8988T (cell line): ENCODE results near the gene PIKFYVE.
"Not testable (repeated sequence)": the region's sequence is repeated elsewhere in the genome, so short reads cannot be mapped to it uniquely, and the experiment has no call there.

ENCODE experiments used
- DNase-seq: peaks from one replicate; pipeline ENCODE4 v3.0.0; 2011

The PIKFYVE gene

DNA sequence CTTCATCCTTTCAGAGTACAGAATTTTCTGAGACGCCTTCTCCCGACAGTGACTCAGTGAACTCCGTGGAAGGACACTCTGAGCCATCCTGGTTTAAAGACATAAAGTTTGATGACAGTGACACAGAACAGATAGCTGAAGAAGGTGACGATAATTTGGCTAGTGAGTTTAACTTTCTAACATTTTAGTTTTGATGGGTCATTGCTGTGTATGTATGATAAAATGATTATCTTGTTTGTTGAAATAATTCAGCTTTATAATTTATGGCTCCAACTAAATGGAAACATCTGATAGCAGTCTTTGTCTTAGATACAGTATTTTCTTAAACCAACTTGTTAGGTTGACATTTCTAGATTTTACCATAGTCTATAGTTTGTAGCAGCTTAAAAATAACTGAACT, 38.1 kb downstream of the PIKFYVE start:
- DNase-seq, result no peak

DNA sequence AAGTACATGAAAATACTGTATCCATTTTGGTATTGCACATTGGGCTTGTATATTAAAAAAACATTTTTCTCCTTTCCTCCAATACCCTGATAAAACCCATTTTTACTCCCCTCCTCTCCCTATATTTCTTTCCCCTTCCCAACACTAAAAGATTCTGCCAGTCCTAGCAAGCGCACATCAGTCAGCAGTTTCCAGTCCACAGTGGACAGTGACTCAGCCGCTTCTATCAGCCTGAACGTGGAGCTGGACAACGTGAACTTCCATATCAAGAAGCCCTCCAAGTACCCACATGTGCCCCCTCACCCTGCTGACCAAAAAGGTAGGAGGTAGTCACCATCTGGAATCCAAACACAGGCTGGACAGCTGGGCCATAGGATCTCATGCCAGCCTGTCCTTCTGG, 38.6 kb downstream of the PIKFYVE start:
- DNase-seq, result no peak

DNA sequence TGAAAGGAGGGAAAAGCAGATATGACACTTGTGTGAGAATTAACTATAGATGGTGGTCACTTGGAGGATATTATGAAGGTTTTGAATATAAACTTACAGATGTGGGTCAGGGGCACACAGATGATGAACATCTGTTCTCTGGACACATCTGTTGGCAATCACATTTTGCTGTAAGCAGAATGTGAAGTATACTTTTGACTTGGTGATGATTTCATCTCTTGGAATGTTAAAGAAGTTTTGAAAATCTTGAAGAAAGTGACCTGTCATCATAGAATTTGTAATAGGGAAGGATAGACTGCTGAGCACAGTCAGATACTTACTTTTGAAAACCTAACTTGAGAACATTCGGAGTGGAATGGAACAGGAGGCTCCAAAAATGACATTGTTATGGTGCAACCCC, 40.2 kb downstream of the PIKFYVE start:
- DNase-seq, result no peak

DNA sequence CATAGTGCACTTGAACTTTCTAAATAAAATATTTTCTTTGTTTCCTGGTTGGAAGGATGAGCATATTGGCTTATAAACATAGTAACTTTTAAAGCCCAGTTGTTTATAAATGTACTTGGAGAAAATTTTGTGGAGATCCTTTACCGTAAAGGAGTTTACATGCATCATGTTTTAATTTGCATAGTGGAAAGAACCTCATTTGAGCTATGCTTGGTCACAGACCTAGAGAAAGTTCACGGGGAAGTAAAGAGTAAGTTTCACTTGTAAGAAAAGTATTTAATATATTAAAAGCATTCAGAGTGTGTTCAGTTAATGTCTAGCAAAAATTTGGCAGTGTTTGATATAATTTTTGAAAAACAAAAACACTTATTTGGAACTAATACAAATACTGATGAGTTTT, 45.3 kb downstream of the PIKFYVE start:
- DNase-seq, result no peak

DNA sequence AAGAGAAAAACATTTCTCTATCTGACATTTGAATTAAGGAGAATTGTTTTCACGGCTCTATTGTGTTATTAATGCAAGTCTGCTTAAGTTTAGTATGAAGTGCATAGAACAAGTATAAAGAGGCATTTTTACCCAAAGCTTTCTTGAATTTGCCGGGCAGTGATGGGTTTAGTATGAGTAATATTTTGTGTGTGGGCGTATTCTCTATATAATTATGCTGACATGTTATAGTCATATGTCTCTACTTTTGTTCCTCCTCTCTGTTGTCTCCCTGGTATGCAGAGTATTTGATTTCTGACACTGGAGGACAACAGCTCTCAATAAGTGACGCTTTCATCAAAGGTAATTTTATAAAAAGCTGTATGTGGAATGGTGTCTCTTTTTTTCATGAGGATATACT, 45.9 kb downstream of the PIKFYVE start:
- DNase-seq, result no peak

DNA sequence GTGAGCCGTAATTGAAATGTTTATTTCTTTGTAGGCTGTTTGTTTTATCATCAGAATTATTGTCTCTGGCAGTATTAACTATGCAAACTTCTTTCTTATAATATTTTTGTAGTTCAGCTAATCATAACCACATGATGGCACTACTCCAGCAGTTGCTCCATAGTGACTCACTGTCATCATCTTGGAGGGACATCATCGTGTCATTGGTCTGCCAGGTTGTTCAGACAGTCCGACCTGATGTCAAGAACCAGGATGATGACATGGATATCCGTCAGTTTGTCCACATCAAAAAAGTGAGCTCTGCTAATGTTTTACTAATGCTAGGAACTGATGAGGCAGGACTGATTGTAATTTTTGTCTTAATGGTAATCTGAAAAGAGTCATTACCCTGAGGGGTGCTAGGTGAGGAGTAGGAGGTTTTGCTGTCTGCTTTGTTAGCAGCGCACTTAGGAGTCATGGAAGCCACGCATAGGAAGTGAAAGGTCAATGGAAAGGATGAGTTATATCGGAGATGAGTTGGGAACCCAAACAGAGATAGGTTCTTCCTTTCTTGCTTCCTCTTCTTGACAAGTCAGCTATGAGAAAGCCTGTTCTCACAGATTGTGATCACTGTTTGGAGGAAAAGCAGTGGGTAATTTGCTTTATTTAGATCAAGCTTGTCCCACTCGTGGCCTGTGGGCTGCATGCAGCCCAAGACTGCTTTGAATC, 49.2 kb downstream of the PIKFYVE start:
- no peak for DNase-seq

DNA sequence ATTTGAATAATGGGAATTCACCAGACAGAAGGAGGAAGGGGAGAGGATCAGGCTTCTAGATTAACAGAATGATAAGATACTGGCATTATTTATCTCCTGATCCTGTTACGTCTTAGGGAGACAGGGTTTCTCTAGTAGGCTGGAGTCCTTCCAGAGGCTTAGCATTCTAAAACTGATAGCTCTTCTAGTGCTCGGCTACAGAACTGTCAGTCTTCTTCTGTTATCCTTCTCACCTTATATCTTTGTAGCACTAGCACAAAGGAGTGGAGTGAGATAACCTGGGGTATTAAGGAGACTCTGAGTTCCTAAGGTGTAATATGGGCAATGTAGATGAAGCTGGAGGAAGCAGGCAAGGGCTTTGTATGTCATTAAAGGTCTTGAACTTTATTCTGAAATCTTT, 52.1 kb downstream of the PIKFYVE start:
- no peak for DNase-seq

DNA sequence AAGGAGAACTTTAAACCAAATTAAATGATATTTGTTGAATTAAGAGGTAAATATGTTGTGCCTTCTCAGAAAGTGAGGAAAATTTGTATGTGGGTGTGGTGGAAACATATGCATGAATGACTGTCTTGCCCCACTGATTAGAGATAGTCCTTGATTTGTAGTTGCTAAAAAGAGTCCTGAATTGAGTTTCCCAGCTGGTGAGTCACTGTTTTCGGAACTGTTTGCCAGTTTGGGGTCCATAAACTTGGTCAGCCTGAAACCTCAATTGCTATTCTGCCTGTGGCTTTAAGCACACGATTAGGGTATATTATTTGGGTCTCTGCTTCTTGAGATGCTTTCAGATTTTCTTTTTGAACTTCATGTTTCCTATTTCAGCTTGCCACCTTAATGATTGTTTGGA, 53.3 kb downstream of the PIKFYVE start:
- DNase-seq, result no peak

DNA sequence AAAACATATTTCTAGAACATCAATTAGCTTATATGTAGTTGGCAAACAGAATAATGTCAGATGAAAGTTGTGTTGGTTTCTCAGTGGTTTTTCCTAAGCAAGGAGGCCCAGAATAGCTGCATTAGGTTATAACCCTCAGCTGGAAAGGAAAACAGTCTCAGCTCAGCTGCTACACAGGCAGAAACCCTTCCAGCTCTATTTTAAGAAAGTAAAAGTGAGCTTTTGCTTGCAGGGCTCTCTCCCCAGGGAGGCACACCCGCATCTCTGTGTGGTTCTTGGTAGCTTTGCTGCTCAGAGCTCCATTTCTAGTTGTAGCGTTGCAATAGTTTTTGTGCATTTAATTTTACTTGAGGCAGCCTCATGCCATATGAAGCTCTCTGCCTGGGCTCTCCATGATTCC, 54.6 kb downstream of the PIKFYVE start:
- DNase-seq, result no peak

DNA sequence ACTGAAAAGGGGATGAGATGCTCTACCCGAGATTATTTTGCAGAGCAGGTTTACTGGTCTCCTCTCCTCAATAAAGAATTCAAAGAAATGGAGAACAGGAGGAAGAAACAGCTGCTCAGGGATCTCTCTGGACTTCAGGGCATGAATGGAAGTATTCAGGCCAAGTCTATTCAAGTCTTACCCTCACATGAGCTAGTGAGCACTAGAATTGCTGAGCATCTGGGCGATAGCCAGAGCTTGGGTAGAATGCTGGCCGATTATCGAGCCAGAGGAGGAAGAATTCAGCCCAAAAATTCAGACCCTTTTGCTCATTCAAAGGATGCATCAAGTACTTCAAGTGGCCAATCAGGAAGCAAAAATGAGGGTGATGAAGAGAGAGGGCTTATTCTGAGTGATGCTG, 60.0 kb downstream of the PIKFYVE start:
- no peak for DNase-seq

DNA sequence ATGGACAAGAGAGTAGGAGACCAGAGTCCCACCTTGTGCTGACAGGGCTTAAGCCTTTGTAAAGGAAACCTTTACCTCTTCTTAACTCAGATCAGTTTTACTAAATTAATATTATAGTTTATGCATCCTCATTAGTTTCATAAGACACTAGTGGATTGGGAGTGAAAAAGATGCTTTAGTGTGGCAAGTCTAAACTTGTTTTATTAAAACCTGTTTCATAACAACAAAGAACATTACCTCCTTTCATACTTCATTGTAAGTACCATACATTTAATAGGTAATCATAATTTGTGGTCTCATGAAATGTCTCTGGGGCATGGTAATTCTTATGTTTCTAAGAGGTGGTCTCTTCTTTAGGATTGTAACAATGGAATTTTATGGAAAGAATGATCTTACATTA, 63.4 kb downstream of the PIKFYVE start:
- no peak for DNase-seq

DNA sequence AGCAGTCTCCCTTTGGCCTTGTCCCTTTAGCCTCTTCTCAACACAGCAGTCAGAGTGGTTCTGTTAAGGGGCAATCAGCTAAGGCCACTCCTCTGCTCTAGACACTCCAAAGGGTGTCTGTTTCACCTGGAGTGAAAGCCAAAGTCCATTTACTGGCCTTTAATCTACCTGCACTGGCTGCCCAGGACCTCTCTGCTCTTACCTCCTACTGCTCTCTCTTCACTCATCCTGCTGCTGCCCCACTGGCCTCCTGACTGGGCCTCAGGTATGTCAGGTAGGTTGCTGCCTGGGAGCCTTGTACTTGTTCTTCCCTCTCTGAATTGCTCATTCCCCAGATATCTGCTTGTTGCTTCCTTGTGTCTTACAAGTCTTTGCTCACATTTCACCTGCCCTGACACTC, 68.2 kb downstream of the PIKFYVE start:
- DNase-seq, result no peak

DNA sequence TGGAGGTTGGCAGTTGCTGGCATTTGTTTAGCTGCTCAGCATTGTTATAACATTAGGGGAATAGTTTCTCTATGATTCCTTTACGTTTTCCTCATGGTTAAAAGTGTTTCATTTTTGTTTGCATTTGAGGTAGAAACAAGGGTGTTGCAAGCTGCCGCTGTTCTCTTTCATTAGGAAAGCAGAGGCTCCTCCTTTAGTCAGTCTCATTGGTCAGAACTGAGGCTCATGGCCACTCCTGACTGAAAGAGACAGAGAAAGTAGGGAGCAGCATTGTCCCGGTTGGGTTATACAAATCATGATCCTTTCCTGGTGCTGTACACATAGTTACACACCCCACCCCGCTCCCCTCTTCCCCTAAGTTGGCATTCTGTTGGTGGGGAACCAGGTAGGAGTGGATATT, 80.7 kb downstream of the PIKFYVE start:
- no peak for DNase-seq

DNA sequence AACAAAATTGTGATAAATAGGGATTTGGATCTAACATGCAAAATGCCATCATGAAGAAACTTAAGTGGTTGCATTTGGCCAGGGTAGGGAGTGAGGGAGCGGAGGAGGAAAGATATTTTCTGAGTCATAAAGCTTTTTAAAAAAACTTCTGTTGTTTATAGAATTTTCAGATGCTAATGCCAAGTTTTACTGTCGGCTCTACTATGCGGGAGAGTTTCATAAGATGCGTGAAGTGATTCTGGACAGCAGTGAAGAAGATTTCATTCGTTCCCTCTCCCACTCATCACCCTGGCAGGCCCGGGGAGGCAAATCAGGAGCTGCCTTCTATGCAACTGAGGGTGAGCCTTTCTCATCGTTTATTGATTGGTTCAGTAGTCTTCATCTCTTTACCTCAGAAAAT, 84.6 kb downstream of the PIKFYVE start:
- no peak for DNase-seq

DNA sequence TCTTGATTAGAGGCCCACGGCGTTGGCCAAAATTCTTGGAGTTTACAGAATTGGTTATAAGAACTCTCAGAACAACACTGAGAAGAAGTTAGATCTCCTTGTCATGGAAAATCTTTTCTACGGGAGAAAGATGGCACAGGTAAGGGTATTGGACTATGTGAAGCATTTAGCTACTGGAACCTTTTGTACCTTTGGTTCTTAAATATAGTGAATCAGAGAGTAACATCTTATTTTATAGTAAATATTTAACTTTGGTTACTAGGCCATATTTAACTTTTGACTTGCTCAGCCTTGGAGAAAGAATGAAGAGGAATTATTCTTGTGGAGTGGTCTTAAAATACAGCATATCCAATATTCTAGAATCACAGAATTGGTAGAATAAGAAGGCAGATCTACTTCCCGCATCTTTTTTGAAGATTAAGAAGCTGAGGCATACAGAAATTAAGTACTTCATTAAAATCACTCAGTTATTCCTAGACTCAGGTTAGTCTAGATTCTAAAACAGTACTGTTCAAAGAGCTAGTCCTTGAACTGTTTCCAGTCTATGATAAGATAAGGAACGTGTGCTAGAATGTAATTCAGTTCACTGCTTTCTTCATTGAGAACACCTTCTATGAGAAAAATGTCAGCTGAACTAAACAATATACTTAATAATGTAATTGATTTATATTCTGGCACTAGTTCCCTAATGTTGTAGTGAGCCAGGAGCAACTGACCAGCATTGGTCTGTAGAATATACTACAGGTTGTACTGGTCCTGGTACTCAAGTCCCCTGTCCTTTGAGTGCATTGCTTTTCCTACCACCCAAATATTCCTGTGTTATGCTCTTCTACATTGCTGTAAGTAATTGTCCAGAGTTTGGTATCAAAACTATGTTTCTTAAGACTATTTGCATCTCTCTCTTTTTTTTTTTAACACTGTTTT, 86.9 kb downstream of the PIKFYVE start:
- DNase-seq, result no peak

DNA sequence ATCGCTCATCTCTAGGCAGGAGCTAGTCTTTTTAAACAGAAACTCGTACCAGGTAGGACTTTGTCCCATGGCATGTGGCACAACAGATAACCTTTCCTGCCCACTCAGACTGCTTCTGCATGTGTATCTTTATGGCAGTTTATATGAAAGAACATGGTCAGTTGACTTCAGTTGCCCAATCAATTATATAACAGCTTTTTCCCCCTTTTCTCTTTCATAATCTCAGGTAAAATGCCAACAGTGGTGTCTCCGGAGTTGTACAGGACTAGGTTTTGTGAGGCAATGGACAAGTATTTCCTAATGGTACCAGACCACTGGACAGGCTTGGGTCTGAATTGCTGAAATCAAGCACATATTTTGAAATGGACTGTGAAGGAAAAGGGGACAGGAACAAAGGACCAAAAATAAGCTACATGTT, 88.9 kb downstream of the PIKFYVE start:
- DNase-seq, result no peak

DNA sequence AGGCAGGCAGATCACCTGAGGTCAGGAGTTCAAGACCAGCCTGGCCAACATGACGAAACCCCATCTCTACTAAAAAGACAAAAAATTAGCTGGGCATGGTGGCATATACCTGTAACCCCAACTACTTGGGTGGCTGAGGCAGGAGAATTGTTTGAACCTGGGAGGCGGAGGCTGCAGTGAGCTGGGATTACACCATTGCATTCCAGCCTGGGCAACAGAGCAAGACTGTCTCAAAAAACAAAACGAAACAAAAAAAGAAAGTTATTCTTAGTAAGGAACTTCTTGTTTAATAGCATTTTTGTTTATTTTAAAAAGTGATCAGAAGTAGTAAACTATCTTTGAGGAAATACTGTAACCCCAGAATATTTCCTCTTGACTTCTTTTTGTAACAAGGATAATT, 90.4 kb downstream of the PIKFYVE start:
- not testable (repeated sequence) for DNase-seq

DNA sequence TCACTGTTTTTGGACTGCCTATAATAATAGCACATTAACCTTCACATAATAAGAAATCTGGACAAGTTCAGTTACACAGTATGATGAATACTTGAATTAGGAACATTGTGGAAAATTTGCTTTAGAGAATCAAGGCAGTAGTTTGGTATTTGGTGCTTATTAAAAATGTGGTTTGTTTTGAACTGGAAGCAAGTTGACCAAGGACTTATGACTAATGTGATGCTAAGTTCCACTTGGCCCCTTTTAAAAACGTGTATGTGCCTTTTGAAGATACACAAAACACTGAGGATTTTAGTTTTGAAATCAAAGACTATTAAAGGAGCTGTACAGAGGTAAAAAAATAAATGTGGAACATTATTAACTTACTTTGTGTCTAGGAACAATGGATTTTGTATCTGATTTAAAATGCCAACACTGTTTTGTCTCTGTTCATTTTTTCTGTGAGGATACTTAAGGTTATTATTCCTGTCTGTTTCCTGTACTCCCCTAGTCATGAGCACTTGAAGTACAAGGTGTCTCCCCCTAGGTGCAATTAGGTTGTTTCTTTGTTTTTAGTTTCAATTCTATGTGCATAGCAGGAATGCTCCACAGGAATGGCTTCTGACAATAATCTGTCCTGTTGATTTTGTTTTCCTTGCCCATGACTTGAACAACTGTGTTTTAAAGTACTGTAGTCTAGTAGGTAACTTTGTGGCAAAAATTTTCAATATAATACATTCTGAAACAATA, 91.0 kb downstream of the PIKFYVE start:
- DNase-seq, result no peak

DNA sequence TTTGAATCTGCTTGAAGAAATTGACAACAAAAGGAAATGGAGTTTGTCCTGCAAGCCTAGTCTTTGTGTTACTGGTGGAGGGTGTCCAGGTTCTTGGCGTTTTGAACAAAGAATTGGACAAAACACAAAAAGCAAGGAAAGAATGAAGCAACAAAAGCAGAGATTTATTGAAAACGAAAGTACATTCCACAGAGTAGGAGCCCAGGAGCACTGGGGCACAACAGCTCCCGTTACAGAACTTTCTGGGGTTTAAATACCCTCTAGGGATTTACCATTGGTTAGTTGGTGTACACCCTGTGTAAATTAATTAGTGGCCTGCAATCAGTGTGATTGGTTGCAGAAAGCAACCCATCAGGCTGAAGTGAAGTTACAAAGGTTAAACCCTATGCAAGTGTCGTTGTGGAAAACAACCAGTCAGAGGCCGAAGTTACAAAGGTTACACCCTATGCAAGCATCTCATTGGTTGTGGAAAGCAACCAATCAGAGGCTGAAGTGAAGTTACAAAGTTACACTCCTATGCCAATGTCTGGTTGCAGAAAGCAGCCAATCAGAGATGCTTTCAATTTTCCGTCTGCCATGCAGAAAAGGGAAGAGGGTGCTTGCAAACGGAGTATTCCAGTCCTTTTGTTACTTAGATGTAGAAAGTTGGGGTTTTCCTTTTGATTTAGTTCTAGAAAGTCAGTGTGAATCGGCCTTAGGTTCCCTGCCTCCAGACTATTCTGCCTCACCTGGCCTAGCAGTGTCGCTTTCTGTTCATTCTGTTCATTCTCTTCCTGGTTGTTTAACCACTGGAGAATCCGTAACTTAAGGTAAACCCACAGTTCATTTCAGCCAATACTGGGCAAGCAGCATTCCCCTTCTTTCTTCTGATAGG, 92.9 kb downstream of the PIKFYVE start:
- DNase-seq, result no peak

DNA sequence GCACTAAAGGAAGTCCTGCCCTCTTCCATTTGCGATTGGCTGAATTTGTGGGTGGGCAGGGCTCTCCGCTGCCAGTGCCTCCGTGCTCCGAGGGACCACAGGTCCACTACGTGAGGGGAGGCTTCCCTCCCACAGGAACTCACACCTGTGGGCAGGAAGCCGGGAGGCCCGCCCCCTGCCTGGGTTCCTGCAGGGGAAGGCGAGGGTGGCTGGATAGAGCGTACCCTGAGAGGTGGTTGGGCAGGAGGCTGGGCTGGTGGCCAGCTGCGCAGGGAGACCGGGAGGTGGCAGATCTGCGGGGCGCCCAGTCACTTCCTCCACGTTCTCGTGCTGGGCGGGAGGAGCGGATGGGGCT, 93.6 kb downstream of the PIKFYVE start:
- no peak for DNase-seq

DNA sequence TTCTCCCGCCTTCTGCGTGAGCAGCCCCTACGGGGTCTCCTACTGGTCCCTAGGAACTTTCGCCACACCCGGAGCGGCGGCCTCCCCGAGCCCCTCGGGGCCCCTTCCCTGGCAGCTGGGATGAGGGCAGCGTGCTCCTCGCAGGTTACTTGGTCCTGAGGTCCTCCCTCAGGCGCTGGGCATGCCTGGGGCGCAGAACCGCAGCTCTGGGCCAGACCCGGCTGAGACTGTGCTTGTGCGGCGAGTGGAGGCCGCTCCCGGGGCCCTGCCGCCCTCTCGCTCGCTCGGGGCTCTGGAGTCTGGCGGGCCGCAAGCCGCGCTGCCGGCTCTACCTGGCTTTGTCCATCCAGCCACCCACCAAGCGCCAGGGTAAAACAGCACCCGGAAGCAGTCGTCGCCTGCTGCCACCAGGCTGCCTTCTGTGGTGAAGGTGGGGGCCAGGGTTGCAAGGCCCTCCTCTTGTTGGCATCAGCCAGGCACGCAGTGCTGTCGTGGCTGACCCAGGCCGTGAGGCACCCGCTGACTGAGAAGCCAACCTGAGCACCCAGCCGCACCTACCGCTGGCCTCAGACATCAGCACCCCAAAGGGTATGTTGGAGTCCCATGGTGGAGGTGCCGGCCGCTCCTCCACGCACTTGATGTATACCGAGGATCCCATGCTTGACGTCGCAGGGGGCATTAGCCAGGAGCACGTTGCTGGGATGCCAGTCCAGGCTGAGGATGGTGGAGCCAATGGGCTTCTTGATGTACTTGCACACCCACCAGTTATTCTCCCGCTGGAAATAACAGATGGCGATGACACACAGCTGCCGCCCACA, 94.4 kb downstream of the PIKFYVE start:
- DNase-seq, result no peak

DNA sequence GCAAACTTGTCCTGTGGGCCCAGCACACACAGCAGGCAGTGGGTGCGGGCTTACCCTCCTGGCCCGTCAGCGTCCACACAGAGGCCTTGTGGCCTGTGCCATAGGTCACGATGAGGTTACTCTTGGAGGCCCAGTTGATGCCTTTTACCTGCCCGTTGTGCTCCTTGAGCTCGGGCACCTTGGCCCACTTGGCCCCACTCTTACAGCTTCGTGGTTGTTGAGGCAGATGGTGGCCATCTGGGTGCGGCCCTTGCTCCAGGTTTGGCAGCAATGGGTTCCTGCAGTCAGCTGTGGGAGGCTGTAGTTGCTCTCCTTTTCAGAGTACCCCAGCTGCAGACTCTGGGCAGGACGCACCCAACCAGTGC, 95.0 kb downstream of the PIKFYVE start:
- DNase-seq, result no peak
